Activated naive CD4-positive, alpha-beta T cell treated with anti-CD3 and anti-CD28 coated beads for 36 hours (primary cell): ENCODE measurements around the gene LBH. TPM values are rescaled to one million over a fixed set of nuclear protein-coding genes. Genes with fewer than 3 reads are reported as not detected.
A peak's percentile ranks its signal among the peaks of the same experiment; 100 is the strongest.

Experiments used
- CTCF ChIA-PET: fragments of 350-600 bp; sonication (Branson Sonifier 250); formaldehyde crosslinking; loops from one replicate; lab custom pipeline; 2021; ENCODE audit warnings: antibody characterized with exemption; lab: Charles Lee
- DNase-seq: peaks from one replicate; pipeline ENCODE4 v3.0.0-alpha.2; 2020
- H3K27ac Mint-ChIP-seq: one replicate; pipeline ENCODE4 v1.8.0; 2021; ENCODE audit warnings: mild to moderate bottlenecking, mixed read lengths
- H3K27me3 Mint-ChIP-seq: one replicate; pipeline ENCODE4 v1.8.0; 2021; ENCODE audit warnings: low read depth, mixed read lengths
- H3K36me3 Mint-ChIP-seq: one replicate; pipeline ENCODE4 v1.8.0; 2021; ENCODE audit warnings: low read depth, mixed read lengths
- H3K4me1 Mint-ChIP-seq: one replicate; pipeline ENCODE4 v1.8.0; 2021; ENCODE audit warnings: low read depth, mixed read lengths
- H3K4me3 Mint-ChIP-seq: one replicate; pipeline ENCODE4 v1.8.0; 2021; ENCODE audit warnings: mild to moderate bottlenecking, moderate library complexity, mixed read lengths
- H3K9me3 Mint-ChIP-seq: one replicate; pipeline ENCODE4 v1.8.0; 2021; ENCODE audit warnings: mixed read lengths
- intact Hi-C: fragments of 100-400 bp; cut with micrococcal nuclease; formaldehyde crosslinking; loops from one replicate; pipeline ENCODE4 v1.15.1; 2023
- total RNA-seq, 2 experiments: library from RNA; stranded (reverse); gene quantifications; one replicate each; pipeline ENCODE4 v1.2.3, GENCODE V29; 2021

The LBH gene
- total RNA-seq, 2 experiments from 2014 or later, result 71.4 to 75.3 TPM

GRCh38 chr2:30285758-30286157 lies 54.4 kb downstream of the LBH start:
- intact Hi-C loops, result no loop called here
- Mint-ChIP-seq H3K27me3 (no peaks in the 10 kb centered on the region), H3K4me1 (peaks cover 24% of the 10 kb centered on the region), H3K27ac (no peak overlapping the region), H3K9me3 (no peaks in the 10 kb centered on the region), H3K36me3 (no peaks in the 10 kb centered on the region), H3K4me3 (no peak overlapping the region)
- DNase-seq, result no peak
- CTCF ChIA-PET, result interaction anchor here (1.0 to 1.1 kb wide), 2 partner anchors 13 to 57 kb away, joined by 3 read pairs; no protein-coding TSS in a partner anchor

GRCh38 chr2:30287190-30287840 lies 56.0 kb downstream of the LBH start:
- CTCF ChIA-PET, result interaction anchor here (0.9 to 1.5 kb wide), 5 partner anchors 14 to 122 kb away, joined by 3 to 5 read pairs (median 4); no protein-coding TSS in a partner anchor
- Mint-ChIP-seq H3K27me3 (no peaks in the 10 kb centered on the region), H3K36me3 (no peaks in the 10 kb centered on the region), H3K4me3 (no peak overlapping the region), H3K27ac (no peak overlapping the region), H3K9me3 (no peaks in the 10 kb centered on the region), H3K4me1 (peaks cover 24% of the 10 kb centered on the region)
- DNase-seq, result no peak
- intact Hi-C loops, result no loop called here

- DNase-seq, result no peak
- no peaks in the 10 kb centered on the region for H3K36me3 Mint-ChIP-seq
- peaks cover 26% of the 10 kb centered on the region for H3K4me1 Mint-ChIP-seq
- H3K4me3 Mint-ChIP-seq, result no peak overlapping the region
- H3K27me3 Mint-ChIP-seq, result no peaks in the 10 kb centered on the region
- CTCF ChIA-PET, result interaction anchor here (0.7 to 1.5 kb wide), 7 partner anchors 15 to 424 kb away, joined by 3 to 5 read pairs (median 3); no protein-coding TSS in a partner anchor
- H3K27ac Mint-ChIP-seq, result no peak overlapping the region
- no peaks in the 10 kb centered on the region for H3K9me3 Mint-ChIP-seq
- intact Hi-C loops, result no loop called here
Measured at GRCh38 chr2:30287857-30288513, 56.7 kb downstream of the LBH start.

GRCh38 chr2:30288561-30288960 lies 57.2 kb downstream of the LBH start:
- DNase-seq, result no peak
- Mint-ChIP-seq H3K27me3 (no peaks in the 10 kb centered on the region), H3K9me3 (no peaks in the 10 kb centered on the region), H3K4me3 (no peak overlapping the region), H3K36me3 (no peaks in the 10 kb centered on the region), H3K27ac (no peak overlapping the region), H3K4me1 (peaks cover 32% of the 10 kb centered on the region)
- intact Hi-C loops, result no loop called here
- CTCF ChIA-PET, result interaction anchor here (0.7 to 1.0 kb wide), 5 partner anchors 15 to 423 kb away, joined by 3 to 4 read pairs (median 3); no protein-coding TSS in a partner anchor

GRCh38 chr2:30293303-30293921 lies 62.1 kb downstream of the LBH start:
- Mint-ChIP-seq H3K27me3 (no peaks in the 10 kb centered on the region), H3K27ac (no peak overlapping the region), H3K9me3 (peaks cover 5% of the 10 kb centered on the region), H3K4me1 (peaks cover 21% of the 10 kb centered on the region), H3K36me3 (no peaks in the 10 kb centered on the region), H3K4me3 (no peak overlapping the region)
- no peak for DNase-seq
- intact Hi-C loops, result no loop called here
- CTCF ChIA-PET, result interaction anchor here (0.8 kb wide), 1 partner anchor 65 kb away, joined by 5 read pairs; no protein-coding TSS in a partner anchor

- CTCF ChIA-PET, result no interaction called here
- H3K27ac Mint-ChIP-seq, result no peak overlapping the region
- intact Hi-C loops, result no loop called here
- peaks cover 18% of the 10 kb centered on the region for H3K4me1 Mint-ChIP-seq
- no peaks in the 10 kb centered on the region for H3K27me3 Mint-ChIP-seq
- peaks cover 5% of the 10 kb centered on the region for H3K9me3 Mint-ChIP-seq
- no peak for DNase-seq
- H3K4me3 Mint-ChIP-seq, result no peak overlapping the region
- no peaks in the 10 kb centered on the region for H3K36me3 Mint-ChIP-seq
Measured at GRCh38 chr2:30294133-30294532, 62.8 kb downstream of the LBH start.

- H3K36me3 Mint-ChIP-seq, result no peaks in the 10 kb centered on the region
- intact Hi-C loops, result no loop called here
Measured at GRCh38 chr2:30296496-30296895, 65.2 kb downstream of the LBH start.

GRCh38 chr2:30298302-30298701 lies 67.0 kb downstream of the LBH start:
- Mint-ChIP-seq H3K27ac (peak overlapping the region; percentile 28), H3K4me3 (no peak overlapping the region), H3K36me3 (no peaks in the 10 kb centered on the region), H3K27me3 (no peaks in the 10 kb centered on the region), H3K9me3 (peaks cover 5% of the 10 kb centered on the region), H3K4me1 (peaks cover 16% of the 10 kb centered on the region)
- intact Hi-C loops, result no loop called here
- CTCF ChIA-PET, result interaction anchor here (0.9 to 1.3 kb wide), 2 partner anchors 25 to 37 kb away, joined by 3 to 6 read pairs; no protein-coding TSS in a partner anchor
- DNase-seq, result no peak

More at GRCh38 chr2:30296496-30296895, 65.2 kb downstream of the LBH start:
- Mint-ChIP-seq H3K4me1 (peaks cover 21% of the 10 kb centered on the region), H3K9me3 (peaks cover 5% of the 10 kb centered on the region), H3K27ac (no peak overlapping the region), H3K27me3 (no peaks in the 10 kb centered on the region), H3K4me3 (no peak overlapping the region)
- DNase-seq, result no peak
- CTCF ChIA-PET, result no interaction called here

- H3K4me3 Mint-ChIP-seq, result no peak overlapping the region
- H3K4me1 Mint-ChIP-seq, result peaks cover 18% of the 10 kb centered on the region
- CTCF ChIA-PET, result interaction anchor here (1.4 to 3.1 kb wide), 2 partner anchors 91 to 135 kb away, joined by 5 to 14 read pairs; no protein-coding TSS in a partner anchor
Measured at GRCh38 chr2:30300122-30300455, 68.8 kb downstream of the LBH start.

GRCh38 chr2:30300456-30301221 lies 69.3 kb downstream of the LBH start:
- no peaks in the 10 kb centered on the region for H3K27me3 Mint-ChIP-seq
- no peak overlapping the region for H3K27ac Mint-ChIP-seq
- peaks cover 5% of the 10 kb centered on the region for H3K9me3 Mint-ChIP-seq
- H3K4me3 Mint-ChIP-seq, result no peak overlapping the region
- intact Hi-C loops, result no loop called here
- CTCF ChIA-PET, result interaction anchor here (3.1 kb wide), 1 partner anchor 136 kb away, joined by 14 read pairs; no protein-coding TSS in a partner anchor
- no peak for DNase-seq
- H3K36me3 Mint-ChIP-seq, result no peaks in the 10 kb centered on the region
- peaks cover 24% of the 10 kb centered on the region for H3K4me1 Mint-ChIP-seq

More at GRCh38 chr2:30300122-30300455, 68.8 kb downstream of the LBH start:
- Mint-ChIP-seq H3K9me3 (peaks cover 5% of the 10 kb centered on the region), H3K27ac (no peak overlapping the region), H3K27me3 (no peaks in the 10 kb centered on the region), H3K36me3 (no peaks in the 10 kb centered on the region)
- no peak for DNase-seq
- intact Hi-C loops, result no loop called here

- Mint-ChIP-seq H3K4me1 (peaks cover 28% of the 10 kb centered on the region), H3K27me3 (no peaks in the 10 kb centered on the region), H3K27ac (no peak overlapping the region), H3K4me3 (no peak overlapping the region), H3K36me3 (no peaks in the 10 kb centered on the region), H3K9me3 (peaks cover 6% of the 10 kb centered on the region)
- CTCF ChIA-PET, result interaction anchor here (3.1 kb wide), 1 partner anchor 137 kb away, joined by 14 read pairs; no protein-coding TSS in a partner anchor
- intact Hi-C loops, result no loop called here
- no peak for DNase-seq
Measured at GRCh38 chr2:30301551-30301950, 70.2 kb downstream of the LBH start.
